T-helper 1 cell treated with Interleukin-12 subunit alpha and Interleukin-12 subunit beta and Interleukin-4 antibody, amounts not matched to agents 30 ng/mL and 1 ng/mL, for 36 hours (primary cell): ENCODE results near the gene MYLK4. TPM values are rescaled to one million over a fixed set of nuclear protein-coding genes. Genes with fewer than 3 reads are reported as not detected.

Source experiments
- intact Hi-C: fragments of 100-400 bp; cut with micrococcal nuclease; formaldehyde crosslinking; loops from one replicate; pipeline ENCODE4 v1.15.1; 2024
- total RNA-seq: library from RNA; stranded (reverse); gene quantifications from 2 replicates; pipeline ENCODE4 v1.2.3, GENCODE V29; 2022

Gene MYLK4
- total RNA-seq, 1 donor from 2014 or later, result 0.29 TPM

DNA sequence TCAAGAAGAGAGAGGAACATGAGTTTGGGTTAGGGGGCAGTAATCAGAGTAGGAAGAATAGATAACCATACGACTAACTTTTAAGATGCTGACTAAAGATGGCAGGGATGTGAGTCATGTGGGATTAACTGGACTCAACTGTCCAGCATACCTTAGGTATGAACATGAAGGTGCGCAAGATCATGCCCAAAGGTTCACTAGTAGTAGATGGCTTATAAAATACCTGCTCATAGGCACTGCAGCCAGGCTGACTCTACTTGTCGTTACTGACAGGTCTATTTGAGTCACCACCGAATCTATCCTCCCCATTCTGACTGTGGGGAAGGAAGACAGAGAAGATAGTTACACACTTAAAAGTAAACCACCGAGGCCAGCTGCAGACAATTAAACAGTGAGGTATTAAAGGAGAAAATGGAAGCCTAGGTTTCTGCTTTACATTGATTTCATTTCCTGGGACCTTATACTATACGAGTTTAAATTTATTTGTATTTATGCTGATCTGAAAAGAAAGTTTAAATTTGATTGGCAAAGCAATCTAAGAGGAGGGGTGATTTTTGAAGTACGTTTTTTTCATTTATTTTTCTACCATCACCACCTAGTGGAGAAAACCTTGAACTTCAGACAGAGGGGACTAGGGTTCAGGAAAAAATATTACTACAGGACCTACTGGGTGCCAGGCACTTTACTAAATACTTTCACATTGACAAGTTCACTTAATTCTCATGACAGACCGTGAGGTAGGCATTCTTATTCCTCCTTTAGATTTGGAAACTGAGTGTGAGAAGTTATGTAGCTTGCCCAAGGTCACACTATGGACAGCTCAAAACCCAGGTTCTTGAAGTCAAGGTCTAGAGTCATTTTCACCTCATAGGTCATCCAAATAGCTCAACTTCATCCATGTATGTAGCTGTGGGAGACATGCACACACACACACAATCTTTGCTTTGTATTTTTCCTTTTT, 10.4 kb upstream of the MYLK4 start:
- intact Hi-C loops, result loop anchor here (1.0 to 10.0 kb wide), 3 partner anchors 11 to 1084 kb away; partner anchors contain the start of genes FAM50B and MYLK4

DNA sequence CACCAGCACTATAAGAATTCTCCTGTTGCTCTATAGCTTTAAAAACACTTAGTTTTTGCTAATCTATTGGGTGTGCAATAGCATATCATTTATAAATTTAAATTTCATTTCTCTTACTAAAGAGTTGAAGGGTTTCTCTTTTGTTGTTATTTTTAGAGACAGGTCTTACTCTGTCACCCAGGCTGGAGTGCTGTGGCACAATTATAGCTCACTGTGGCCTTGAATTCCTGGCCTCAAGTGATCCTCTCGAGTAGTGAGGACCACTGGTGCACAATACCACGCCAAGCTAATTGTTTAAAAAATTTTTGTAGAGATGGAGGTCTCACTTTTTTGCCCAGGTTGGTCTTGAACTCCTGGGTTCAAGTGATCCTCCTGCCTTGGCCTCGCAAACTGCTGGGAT, 8.3 kb upstream of the MYLK4 start:
- intact Hi-C loops, result no loop called here

GRCh38 chr6:2756687-2757224, 6.0 kb upstream of the MYLK4 start:
- intact Hi-C loops, result no loop called here

GRCh38 chr6:2756241-2756640, 5.5 kb upstream of the MYLK4 start:
- intact Hi-C loops, result no loop called here

DNA sequence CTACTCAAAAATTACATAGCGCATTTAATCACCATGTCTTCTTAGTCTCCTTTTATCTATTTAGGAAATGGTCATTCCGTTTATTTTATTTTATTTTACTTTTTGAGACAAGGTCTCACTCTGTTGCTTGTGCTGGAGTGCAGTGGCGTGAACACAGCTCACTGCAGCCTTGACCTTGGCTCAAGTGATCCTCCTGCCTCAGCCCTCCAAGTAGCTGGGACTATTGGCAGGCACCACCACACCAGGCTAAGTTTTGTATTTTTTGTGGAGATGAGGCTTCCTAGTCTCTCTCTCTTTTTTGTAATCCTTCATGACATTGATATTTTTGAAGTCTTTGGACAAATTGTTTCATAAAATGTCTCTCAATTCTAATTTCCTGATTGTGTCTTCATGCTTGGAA, 4.7 kb upstream of the MYLK4 start:
- intact Hi-C loops, result no loop called here

DNA sequence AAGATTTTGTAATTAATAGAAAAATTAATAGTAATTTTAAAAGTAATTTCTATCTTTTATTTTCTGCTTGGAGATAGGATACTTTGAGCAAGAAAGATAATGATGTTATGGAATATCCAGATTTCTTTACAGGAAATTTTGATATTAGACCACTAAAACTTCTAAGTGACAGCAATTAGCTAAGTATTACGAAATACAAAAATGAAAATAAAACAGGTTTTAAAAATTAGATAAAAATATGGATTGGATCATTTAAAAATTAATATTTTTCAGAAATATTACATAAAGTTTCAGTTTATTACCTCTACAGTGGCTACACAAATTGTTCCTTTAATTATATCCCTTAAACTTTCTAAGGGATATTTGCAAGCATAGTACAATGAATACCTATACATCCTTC, 4.2 kb upstream of the MYLK4 start:
- intact Hi-C loops, result no loop called here

DNA sequence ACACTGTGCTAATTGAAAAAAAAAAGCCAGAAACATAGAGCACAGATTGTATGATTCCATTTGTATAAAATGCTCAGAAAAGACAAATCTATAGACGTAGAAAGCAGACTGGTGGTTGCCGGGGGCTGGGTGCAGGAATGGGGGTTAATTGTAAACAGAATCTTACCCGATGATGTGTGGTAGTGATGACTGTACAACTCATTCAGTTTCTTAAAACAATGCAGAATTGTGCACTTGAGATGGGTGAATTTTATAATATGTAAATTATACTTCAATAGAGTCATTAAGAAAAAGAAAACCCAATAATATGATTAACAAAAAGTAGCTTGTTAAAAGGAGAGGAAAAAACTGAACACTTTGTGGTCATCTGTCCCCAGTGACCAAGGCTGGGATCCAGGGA, 3.7 kb upstream of the MYLK4 start:
- intact Hi-C loops, result no loop called here

DNA sequence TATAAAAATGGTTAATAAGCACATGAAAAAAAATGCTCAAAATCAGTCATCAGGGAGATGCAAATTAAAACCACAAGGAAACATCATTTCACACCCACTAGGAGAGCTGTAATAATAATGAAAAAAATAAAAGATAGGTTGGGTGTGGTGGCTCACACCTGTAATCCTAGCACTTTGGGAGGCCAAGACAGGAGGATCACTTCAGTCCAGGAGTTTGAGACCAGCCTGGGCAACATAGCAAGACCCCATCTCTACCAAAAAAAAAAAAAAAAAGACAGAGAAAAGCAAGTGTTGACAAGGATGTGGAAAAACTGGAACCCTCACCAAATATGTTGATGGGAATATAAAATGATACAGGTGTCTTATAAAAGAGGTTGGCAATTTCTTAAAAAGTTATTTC, 3.0 kb upstream of the MYLK4 start:
- intact Hi-C loops, result no loop called here

- intact Hi-C loops, result no loop called here
Observed at GRCh38 chr6:2753110-2753489, 2.4 kb upstream of the MYLK4 start.

DNA sequence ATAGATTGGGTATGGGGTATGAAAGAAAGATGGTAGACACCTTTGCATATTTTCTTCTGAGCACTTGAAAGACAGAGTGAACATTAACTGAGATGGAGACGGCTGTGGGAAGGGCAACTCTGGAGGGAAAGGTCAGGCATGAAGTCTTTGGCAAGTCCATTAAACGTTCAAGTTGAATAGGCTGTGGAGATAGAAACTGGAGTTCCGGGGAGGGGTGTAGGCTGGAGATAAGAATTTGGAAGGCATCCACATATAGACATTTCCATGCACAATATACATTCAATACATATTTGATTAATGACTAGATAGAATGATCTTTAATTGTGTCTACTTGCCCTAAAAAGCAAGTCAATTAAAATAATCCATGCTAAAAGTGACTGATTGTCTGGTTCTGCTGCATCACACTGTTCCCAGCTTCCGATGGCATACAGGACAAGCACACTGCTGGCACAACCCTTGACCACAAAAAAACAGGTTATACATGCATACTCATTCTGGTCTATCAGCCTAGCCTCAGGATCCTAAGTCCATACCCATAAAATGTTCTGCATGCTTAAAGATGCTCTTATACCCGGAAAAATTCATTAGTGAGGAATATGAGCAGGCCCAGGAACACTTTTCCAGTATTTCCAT, 1.9 kb upstream of the MYLK4 start:
- intact Hi-C loops, result no loop called here

- intact Hi-C loops, result no loop called here
Observed at GRCh38 chr6:2751871-2752270, 1.1 kb upstream of the MYLK4 start.

DNA sequence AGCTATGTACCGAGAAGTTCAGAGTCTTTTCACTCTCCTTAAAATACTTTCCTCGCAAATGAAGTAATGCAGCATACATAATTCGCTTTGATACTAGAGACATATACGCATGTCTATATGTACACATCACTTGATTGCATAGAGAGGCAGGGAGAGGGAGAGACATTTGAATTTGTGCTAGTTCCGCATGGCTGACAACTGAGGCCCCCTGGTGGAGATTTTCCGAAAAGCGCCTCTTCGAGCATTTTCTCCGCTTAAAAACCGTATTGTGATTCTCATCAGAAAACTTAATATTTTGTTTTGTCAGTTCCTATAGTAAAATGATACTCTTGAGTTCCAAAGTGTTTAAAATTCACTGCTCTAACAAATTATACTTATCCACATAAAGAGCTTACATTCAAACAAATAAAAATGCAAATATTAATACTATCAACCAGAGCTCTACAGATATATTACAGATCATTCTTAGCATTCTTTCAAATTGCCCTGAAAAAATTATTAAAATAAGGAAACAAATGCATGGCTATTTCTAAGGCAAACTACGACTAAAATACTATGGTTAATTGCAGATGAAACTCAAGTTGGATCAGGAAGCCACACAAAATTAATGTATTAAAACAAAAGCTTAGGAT, 637 bp downstream of the MYLK4 start:
- intact Hi-C loops, result loop anchor here (1.0 kb wide), 3 partner anchors 11 to 1154 kb away; no protein-coding TSS in a partner anchor

DNA sequence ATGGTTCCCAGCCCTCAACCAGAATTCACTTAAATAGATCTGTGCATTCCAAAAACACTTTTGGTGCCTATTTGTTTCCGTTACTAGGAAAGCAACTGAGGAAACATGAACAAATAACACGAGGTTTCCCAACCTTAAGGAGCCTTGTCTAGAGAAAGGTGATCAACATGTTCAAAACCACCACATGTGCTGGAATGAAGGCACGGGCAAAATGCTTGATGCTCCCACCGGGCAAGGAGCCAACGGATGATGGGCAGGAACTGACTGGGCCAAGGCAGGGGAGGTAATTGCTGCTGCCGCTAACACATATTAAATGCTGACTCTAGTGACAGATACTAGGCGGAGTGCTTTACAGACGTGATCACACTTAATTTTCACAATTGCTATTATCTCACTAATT, 2.5 kb downstream of the MYLK4 start:
- intact Hi-C loops, result no loop called here

DNA sequence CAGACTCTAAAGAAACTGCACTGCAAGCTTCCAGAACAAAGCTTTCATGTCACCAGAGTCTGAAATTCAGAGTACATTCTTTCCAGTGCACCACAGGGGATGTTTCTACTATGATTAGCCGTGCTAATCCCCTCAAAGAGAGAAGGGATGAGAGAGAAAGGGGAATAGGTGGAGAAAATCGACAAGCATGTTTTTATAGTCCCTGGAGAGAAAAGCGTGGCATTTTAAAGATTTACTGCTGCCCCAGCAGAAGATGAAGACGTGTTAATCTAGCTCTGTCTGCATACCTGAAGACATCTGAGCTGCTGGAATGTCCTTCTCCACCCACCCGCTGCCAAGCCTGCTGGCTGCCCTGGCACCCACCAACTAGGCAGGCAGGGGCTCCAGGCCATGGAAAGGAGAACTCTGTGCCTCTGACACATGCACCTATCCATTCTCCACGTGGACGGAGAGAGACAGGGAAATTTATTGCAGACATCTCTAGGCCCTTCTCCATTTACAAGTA, 4.1 kb downstream of the MYLK4 start:
- intact Hi-C loops, result no loop called here

GRCh38 chr6:2745246-2745645, 5.5 kb downstream of the MYLK4 start:
- intact Hi-C loops, result no loop called here

GRCh38 chr6:2744778-2745177, 5.9 kb downstream of the MYLK4 start:
- intact Hi-C loops, result no loop called here

DNA sequence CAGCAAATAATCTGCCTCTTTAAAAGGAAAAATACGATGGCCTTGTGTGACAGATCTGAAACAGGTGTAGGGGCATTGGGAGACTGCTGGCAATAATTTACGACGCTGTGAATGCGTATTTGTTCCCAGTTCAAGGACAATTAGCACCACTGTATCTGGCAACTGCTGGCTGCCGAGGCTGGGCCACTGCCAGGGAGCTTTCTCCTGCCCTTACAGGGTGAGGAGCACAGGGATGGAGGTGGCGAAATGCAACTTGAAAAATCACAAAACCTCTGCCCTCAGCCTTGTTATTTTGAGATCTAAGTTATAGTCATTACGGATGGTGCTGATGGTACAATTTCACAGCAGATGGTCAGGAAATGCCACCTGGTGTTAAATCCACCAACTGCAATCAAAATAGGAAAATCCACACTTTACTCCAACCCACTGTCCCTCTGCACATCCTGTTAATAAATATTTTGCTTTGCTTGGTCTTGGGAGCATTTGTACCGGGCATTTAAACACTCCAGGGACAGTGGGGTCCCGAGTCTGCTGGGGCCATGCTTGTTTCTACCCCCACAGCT, 6.4 kb downstream of the MYLK4 start:
- intact Hi-C loops, result no loop called here

- intact Hi-C loops, result no loop called here
Observed at GRCh38 chr6:2743280-2744208, 7.2 kb downstream of the MYLK4 start.

- intact Hi-C loops, result no loop called here
Observed at GRCh38 chr6:2741756-2742155, 9.0 kb downstream of the MYLK4 start.

DNA sequence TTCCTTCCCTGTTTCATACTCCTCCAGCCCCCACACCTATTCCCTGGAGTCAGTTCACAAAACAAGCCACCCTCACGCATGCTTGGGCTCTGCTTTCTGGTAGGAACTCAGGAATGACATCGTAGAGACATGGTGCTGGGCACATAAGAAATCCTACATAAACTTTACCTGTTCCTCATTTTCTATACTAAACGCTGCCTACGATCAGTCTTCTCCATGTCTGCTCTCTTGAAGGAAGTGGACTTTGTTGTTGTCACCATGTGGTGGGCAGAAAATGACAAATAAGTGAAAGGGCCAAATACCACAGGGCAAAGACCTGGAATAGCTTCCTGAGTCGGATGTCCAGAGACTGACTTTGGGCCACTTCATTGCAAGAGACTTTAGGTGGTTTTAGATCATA, 10.1 kb downstream of the MYLK4 start:
- intact Hi-C loops, result no loop called here
